H1 (cell line): Measurements from ENCODE around the gene CCDC116. TPM values are rescaled to one million over a fixed set of nuclear protein-coding genes. Genes with fewer than 3 reads are reported as not detected.

Source experiments
- ASH2L ChIP-seq: fragments of 200-600, 300-600 bp; sonication (generic); IDR thresholded peaks from one replicate; pipeline ENCODE4 v1.7.1; 2017; ENCODE audit warnings: low read length
- BRCA1 ChIP-seq: IDR thresholded peaks from 2 replicates; pipeline ENCODE4 v1.6.1; 2012; ENCODE audit warnings: low read depth, low read length, improper control_type of control experiment
- CHD2 ChIP-seq: IDR thresholded peaks from 2 replicates; pipeline ENCODE4 v1.6.1; 2012; ENCODE audit warnings: low read length, improper control_type of control experiment
- CTBP2 ChIP-seq: IDR thresholded peaks from 2 replicates; pipeline ENCODE4 v1.7.0; 2011; ENCODE audit warnings: borderline replicate concordance, mild to moderate bottlenecking, moderate library complexity, mixed read lengths, low read length; ENCODE audit not compliant: insufficient read depth, insufficient read length
- HDAC2 ChIP-seq, 2 experiments: fragments of 300-600 bp in 1 of 2; sonication (generic) in 1 of 2; IDR thresholded peaks; 2 replicates each; pipeline ENCODE4 v1.6.1; 2011 to 2012; ENCODE audit warnings: low read depth in 2 of 2, low read length in 2 of 2, mild to moderate bottlenecking in 2 of 2, moderate library complexity in 2 of 2, borderline replicate concordance in 1 of 2, inconsistent platforms in 1 of 2
- JUN ChIP-seq: IDR thresholded peaks from 2 replicates; pipeline ENCODE4 v1.6.1; 2011; ENCODE audit warnings: low read depth, mild to moderate bottlenecking, improper control_type of control experiment, low read length
- POLR2AphosphoS5 ChIP-seq: IDR thresholded peaks from 2 replicates; pipeline ENCODE4 v1.6.1; 2011; ENCODE audit warnings: low read depth, low read length
- SIRT6 ChIP-seq: IDR thresholded peaks from one replicate; pipeline ENCODE4 v1.7.1; 2012; ENCODE audit warnings: low read length, inconsistent platforms
- SIX5 ChIP-seq: IDR thresholded peaks from 2 replicates; pipeline ENCODE4 v1.6.1; 2011; ENCODE audit warnings: mild to moderate bottlenecking, low read depth, low read length
- SP1 ChIP-seq: IDR thresholded peaks from 2 replicates; pipeline ENCODE4 v1.6.1; 2011; ENCODE audit warnings: low read depth, low read length
- SUZ12 ChIP-seq: fragments of 200-600 bp; sonication (generic); IDR thresholded peaks from 2 replicates; pipeline ENCODE4 v1.6.1; 2012; ENCODE audit warnings: mild to moderate bottlenecking, inconsistent platforms, low read length, moderate library complexity, mixed read lengths
- TBP ChIP-seq: IDR thresholded peaks from 2 replicates; pipeline ENCODE4 v1.6.1; 2011; ENCODE audit warnings: low read depth, low read length, improper control_type of control experiment
- TCF12 ChIP-seq: IDR thresholded peaks from 2 replicates; pipeline ENCODE4 v1.6.1; 2011; ENCODE audit warnings: low read depth, mild to moderate bottlenecking, low read length
- YY1 ChIP-seq: IDR thresholded peaks from 2 replicates; pipeline ENCODE4 v1.6.1; 2011; ENCODE audit warnings: low read depth, mild to moderate bottlenecking, low read length
- polyA plus RNA-seq, 7 experiments: library from polyadenylated mRNA; depleted of rRNA in 3 of 7; stranded (reverse) in 5 of 7; unstranded in 2 of 7; fragments of >200 nt in 5 of 7; fragments of 200-250 nt in 2 of 7; gene quantifications; 1 replicate in 5 of 7; 2 replicates in 1 of 7; 4 replicates in 1 of 7; pipeline versions ENCODE4 v1.2.1 to v1.2.3, GENCODE V29; 2011 to 2013; ENCODE audit warnings: missing spikeins in 2 of 7, mixed read lengths in 2 of 7
- total RNA-seq: library from RNA; stranded (reverse); fragmentation: NEBNext Ultra II Directional; extraction: Animal tissue kit (Norgen Biotek cat#: 25700); gene quantifications from 2 replicates; pipeline ENCODE4 v1.2.1, GENCODE V29; 2021
- TF ChIP-seq, protein P1 (sequence below): IDR thresholded peaks from 2 replicates; pipeline ENCODE4 v1.6.1; 2012; ENCODE audit warnings: low read length, inconsistent platforms

CCDC116 gene
- total and polyA plus RNA-seq, 2 of the 8 experiments (the other 6 are each of a cell fraction or from before 2014, with no cell fraction given), result 0.08 TPM; not detected in 1

DNA sequence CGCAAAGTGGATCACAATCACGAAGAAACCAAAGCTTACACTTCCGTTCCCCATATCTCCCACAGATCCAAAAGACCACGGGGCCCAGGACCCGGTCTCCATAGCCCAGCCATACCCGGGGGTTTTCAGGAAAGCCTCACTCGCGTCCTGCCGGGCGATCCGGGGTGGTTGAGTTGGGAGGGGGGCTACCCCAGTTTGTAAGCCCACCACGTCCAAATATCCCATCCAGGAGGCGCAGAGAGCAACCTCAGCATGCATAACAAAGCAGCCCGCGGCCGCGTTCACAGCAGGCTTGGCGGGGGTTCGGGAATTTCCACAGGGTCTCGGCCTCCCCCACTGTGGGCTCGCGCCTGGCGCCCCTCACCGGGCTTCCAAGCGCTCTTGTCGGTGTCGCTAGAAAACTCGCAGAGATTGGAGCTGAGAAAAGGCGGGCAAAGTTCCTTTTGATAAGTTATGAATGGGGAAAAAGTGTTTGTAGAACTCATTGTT is 19.0 kb downstream of the CCDC116 start (continued):
- TF ChIP-seq YY1, result no peak
- TF ChIP-seq SP1, result no peak
- TF ChIP-seq, protein P1, sequence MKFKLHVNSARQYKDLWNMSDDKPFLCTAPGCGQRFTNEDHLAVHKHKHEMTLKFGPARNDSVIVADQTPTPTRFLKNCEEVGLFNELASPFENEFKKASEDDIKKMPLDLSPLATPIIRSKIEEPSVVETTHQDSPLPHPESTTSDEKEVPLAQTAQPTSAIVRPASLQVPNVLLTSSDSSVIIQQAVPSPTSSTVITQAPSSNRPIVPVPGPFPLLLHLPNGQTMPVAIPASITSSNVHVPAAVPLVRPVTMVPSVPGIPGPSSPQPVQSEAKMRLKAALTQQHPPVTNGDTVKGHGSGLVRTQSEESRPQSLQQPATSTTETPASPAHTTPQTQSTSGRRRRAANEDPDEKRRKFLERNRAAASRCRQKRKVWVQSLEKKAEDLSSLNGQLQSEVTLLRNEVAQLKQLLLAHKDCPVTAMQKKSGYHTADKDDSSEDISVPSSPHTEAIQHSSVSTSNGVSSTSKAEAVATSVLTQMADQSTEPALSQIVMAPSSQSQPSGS, result no peak
- peak; percentile 28 for TF ChIP-seq ASH2L
- no peak for TF ChIP-seq CHD2
- TF ChIP-seq TCF12, result no peak
- no peak for TF ChIP-seq SIRT6
- TF ChIP-seq JUN, result no peak
- no peak for TF ChIP-seq CTBP2
- TF ChIP-seq SUZ12, result no peak
- TF ChIP-seq SIX5, result no peak
- TF ChIP-seq TBP, result no peak
- TF ChIP-seq BRCA1, result no peak
- TF ChIP-seq HDAC2 (IDR thresholded peaks at IDR 0.05; ENCODE audit: borderline replicate concordance in 1 of 2, low read depth in 2 of 2, low read length in 2 of 2), result peak; percentile 54 to 81; a peak in 3 of 4 replicates
- no peak for TF ChIP-seq POLR2AphosphoS5
